Urinary bladder (tissue), 4 donors: ENCODE results near the gene ZBP1. TPM values are rescaled to one million over a fixed set of nuclear protein-coding genes. Genes with fewer than 3 reads are reported as not detected.
A peak's percentile ranks its signal among the peaks of the same experiment; 100 is the strongest.
"Not testable (repeated sequence)": the region's sequence is repeated elsewhere in the genome, so short reads cannot be mapped to it uniquely, and the experiment has no call there.

ENCODE experiments used
- DNase-seq: peaks from one replicate; pipeline ENCODE4 v3.0.0-alpha.2; 2015; ENCODE audit errors: extremely low spot score
- H3K27ac ChIP-seq: one replicate; pipeline ENCODE4 v1.5.1; 2013; ENCODE audit warnings: low read depth, mild to moderate bottlenecking, moderate library complexity
- H3K36me3 ChIP-seq: one replicate; pipeline ENCODE4 v1.6.1; 2013; ENCODE audit warnings: mild to moderate bottlenecking, moderate library complexity; ENCODE audit not compliant: insufficient read depth
- H3K4me1 ChIP-seq: one replicate; pipeline ENCODE4 v1.6.1; 2013; ENCODE audit warnings: mild to moderate bottlenecking, moderate library complexity; ENCODE audit not compliant: insufficient read depth
- H3K4me3 ChIP-seq: one replicate; pipeline ENCODE4 v1.5.1; 2013; ENCODE audit warnings: low read depth, low read length
- WGBS: extraction: QIAGEN DNeasy Blood & Tissue Kit; methylation state at CpG from one replicate; pipeline ENCODE4 v1.1.7; 2013; 5-methylcytosine and 5-hydroxymethylcytosine counted together
- polyA plus RNA-seq: library from polyadenylated mRNA; stranded (reverse); fragments of 200-250 nt; gene quantifications from one replicate; pipeline ENCODE4 v1.2.3, GENCODE V29; 2013
- total RNA-seq: library from RNA; depleted of rRNA; stranded (reverse); fragments of >200 nt; gene quantifications from one replicate; pipeline ENCODE4 v1.2.3, GENCODE V29; 2014
- donor health status: healthy with polysubstance abuse.
- donor health status: healthy.

ZBP1 gene
- total and polyA plus RNA-seq, 2 donors = 0.46 TPM; not detected in 1

DNA sequence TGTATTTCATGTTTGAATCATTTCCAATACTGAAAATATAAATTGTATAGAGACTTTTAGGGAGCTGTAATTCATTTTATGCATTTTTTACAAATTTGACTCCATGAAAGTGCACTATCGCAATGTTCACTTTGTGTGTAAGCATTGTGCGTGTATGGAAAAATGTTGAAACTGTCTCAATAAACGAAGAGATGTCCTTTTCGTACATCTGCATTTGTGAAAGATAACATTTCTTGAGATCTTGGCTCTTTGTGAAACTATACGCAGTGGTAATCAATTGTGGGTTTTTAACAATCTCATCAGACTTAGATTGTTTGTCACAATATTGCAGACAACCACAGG, 18.6 kb upstream of the ZBP1 start:
- H3K4me1 ChIP-seq = no peaks in the 10 kb centered on the region
- DNase-seq = no peak
- H3K27ac ChIP-seq = no peak overlapping the region
- H3K36me3 ChIP-seq = no peaks in the 10 kb centered on the region
- WGBS = 81% methylated on average over 5 of the region's 5 CpGs
- no peak overlapping the region for H3K4me3 ChIP-seq

DNA sequence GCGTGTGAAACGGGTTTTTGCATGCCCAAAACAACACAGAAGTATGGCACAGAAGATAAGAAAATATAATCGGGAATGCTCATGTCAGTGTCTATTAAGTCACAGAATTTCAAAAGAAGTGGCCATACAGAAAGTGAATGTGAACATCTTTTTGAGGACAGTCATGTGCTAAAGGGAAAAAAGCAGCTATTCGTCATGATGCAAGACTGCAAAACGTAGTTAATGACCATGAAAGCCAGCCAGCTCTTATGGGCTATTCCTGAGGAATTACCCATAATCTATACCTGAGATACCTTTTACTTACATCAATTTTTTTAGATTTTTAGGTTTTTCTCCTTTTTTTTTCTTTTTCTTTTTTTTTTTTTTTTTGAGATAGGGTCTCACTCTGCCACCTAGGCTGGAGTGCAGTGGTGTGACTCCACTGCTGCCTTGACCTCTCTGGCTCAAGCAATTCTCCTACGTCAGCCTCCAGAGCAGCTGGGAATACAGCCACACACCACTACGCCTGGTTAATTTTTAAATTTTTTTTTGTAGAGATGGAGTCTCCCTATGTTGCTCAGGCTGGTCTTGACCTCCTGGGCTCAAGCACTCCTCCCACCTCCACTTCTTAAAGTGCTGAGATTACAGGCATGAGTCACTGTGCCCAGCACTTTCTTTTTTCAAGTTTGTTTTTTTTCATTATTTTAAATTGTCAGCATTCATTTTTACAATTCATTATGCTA, 18.1 kb upstream of the ZBP1 start:
- Histone ChIP-seq H3K27ac (no peak overlapping the region), H3K4me1 (no peaks in the 10 kb centered on the region), H3K36me3 (no peaks in the 10 kb centered on the region), H3K4me3 (no peak overlapping the region)
- 73% methylated on average over 7 of the region's 7 CpGs for WGBS
- DNase-seq = no peak

DNA sequence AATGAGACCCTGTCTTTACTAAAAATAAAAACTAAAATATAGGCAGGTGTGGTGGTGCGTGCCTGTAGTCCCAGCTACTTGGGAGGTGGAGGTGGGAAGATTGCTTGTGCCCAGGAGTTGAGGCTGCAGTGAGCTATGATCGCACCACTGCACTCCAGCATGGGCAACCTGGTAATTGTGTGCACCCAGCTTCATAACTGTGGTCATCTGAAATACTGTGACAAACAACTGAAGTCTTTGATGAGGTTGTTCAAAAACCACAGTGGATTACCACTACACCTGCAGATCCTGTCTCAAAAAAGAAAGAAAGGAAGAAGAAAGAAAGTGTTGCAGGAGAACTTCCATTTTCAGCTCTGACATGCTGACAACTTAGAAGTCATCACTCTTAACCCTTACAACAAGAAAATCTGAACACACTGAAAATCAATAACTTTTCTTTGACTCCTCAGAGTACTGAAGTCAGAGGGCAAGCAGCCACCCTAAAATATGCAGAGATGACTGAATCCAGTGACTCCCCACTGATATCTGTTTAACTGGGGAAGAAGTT, 13.8 kb upstream of the ZBP1 start:
- WGBS = 85% methylated on average over 2 of the region's 2 CpGs
- DNase-seq = no peak
- H3K4me1 ChIP-seq = no peaks in the 10 kb centered on the region
- no peaks in the 10 kb centered on the region for H3K36me3 ChIP-seq
- no peak overlapping the region for H3K27ac ChIP-seq
- H3K4me3 ChIP-seq = no peak overlapping the region

DNA sequence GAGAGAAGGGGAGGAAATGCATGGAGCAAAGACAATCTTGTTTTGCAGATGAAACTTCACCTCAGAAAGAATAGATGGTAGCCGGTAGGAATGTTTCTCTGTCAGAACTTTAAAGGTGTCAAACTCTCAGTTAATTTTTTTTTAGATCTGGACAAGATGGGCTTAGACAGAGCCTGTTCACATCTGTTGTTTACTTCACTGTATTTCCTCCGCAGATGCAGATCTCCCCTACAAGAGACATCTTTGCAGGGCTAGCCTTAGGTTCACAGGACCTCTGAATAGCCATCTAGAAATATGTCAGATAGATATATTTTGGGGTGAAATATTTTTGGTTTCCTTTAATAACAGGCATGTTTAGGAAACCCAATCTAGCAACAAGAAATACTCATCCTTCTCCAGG, 12.1 kb upstream of the ZBP1 start:
- no peak for DNase-seq
- no peak overlapping the region for H3K27ac ChIP-seq
- no peaks in the 10 kb centered on the region for H3K4me1 ChIP-seq
- WGBS = 71% methylated on average over 2 of the region's 2 CpGs
- H3K36me3 ChIP-seq = no peaks in the 10 kb centered on the region
- H3K4me3 ChIP-seq = no peak overlapping the region

DNA sequence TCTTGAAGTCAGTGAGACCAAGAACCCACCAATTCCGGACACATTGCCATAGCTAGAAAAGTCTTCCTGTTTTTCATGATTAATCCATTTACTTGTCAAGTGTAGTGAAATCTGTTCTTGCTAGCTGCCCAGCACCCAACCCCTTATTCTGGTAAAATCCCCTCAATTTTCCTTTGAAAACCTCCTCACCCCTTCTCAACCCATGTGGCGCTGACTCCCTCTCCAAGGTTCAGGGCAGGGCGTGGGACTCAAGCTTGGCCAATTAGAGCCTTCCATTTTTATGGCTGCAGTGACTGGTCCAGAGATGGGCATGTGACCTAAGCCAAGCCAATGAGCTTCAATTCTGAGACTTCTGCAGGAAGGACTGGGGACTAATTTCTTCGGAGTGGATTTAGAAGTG, 9.8 kb upstream of the ZBP1 start:
- Histone ChIP-seq H3K27ac (no peak overlapping the region), H3K4me3 (no peak overlapping the region), H3K36me3 (no peaks in the 10 kb centered on the region), H3K4me1 (no peaks in the 10 kb centered on the region)
- WGBS = 82% methylated on average over 4 of the region's 4 CpGs
- no peak for DNase-seq

DNA sequence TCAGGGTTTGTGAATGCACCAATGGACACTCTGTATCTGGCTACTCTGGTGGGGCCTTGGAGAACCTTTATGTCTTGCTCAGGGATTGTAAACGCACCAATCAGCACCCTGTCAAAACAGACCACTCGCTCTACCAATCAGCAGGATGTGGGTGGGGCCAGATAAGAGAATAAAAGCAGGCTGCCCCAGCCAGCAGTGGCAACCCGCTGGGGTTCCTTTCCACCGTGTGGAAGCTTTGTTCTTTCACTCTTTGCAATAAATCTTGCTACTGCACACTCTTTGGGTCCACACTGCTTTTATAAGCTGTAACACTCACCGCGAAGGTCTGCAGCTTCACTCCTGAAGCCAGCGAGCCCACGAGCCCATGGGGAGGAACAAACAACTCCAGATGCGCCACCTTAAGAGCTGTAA, 9.3 kb upstream of the ZBP1 start:
- H3K36me3 ChIP-seq, DNase-seq, H3K4me3 ChIP-seq, H3K27ac ChIP-seq, H3K4me1 ChIP-seq: not testable (repeated sequence)
- WGBS = 81% methylated on average over 9 of the region's 9 CpGs

DNA sequence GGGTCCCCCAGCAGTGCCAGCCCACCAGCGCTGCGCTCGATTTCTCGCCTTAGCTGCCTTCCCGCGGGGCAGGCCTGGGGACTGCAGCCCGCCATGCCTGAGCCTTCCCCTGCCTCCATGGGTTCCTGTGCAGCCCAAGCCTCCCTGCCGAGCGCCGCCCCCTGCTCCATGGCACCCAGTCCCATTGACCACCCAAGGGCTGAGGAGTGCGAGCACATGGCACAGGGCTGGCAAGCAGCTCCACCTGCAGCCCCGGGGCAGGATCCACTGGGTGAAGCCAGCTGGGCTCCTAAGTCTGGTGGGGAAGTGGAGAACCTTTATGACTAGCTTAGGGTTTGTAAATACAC, 8.7 kb upstream of the ZBP1 start:
- not testable (repeated sequence) for H3K27ac ChIP-seq, H3K4me3 ChIP-seq, H3K4me1 ChIP-seq, H3K36me3 ChIP-seq, DNase-seq
- WGBS = 97% methylated on average over 12 of the region's 12 CpGs

DNA sequence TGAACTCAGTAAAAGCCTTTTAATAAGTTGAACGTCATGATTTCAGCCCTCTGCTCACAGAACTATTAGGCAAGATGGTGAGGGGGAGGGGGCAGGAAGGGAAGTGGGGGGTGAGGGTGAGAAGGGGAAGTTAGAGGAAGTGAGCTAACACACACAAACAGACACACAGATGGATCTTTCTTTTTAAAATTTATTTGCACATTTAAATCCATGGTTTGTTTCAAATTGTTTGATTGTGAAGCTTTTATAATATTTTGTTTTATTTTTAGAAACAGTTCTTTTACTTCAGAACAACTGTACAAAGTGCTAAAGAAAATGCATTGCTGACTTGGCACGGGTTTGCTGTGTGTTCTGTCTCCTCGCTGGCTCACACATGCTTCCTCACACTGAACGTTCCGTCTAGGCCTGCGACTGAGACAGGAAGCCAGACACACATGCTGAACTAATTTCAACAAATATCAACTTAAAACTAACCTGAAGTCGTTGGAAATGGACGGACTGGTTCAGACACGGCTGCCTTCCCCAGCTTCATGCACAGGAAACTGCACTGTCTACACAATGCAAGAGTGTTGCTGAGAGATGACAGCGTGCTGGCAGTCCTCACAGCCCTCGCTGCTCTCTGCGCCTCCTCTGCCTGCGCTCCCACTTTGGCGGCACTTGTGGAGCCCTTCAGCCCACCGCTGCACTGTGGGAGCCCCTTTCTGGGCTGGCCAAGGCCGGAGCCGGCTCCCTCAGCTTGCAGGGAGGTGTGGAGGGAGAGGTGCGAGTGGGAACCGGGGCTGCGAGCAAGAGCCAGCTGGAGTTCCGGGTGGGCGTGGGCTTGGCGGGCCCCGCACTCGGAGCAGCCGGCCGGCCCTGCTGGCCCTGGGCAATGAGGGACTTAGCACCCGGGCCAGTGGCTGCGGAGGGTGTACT, 8.1 kb upstream of the ZBP1 start:
- 42% methylated on average over 29 of the region's 29 CpGs for WGBS
- H3K4me3 ChIP-seq = no peak overlapping the region
- no peaks in the 10 kb centered on the region for H3K4me1 ChIP-seq
- H3K36me3 ChIP-seq = no peaks in the 10 kb centered on the region
- no peak overlapping the region for H3K27ac ChIP-seq
- peak; percentile 35 for DNase-seq

DNA sequence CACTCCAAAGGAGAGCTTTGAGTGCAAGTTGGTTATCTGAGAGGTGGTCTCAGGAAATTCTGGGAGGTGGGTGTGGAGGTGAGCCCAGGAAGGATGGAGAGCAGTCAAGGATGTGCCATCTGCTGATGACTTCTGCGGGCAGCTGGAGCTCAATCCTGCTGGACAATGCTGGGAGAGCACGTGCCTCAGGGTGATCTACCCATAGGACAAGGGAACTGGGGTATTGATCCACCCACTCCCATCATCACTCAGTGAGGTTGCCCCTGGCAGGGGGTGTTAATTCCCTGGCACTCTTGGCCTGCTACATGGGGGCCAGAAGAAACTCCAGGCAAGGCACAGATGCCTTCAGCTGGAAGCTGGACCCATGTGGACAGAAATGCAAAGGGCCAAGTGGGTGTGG, 7.1 kb upstream of the ZBP1 start:
- H3K4me1 ChIP-seq = no peaks in the 10 kb centered on the region
- H3K27ac ChIP-seq = peak overlapping the region; percentile 42
- 98% methylated on average over 2 of the region's 2 CpGs for WGBS
- DNase-seq = no peak
- no peaks in the 10 kb centered on the region for H3K36me3 ChIP-seq
- no peak overlapping the region for H3K4me3 ChIP-seq

DNA sequence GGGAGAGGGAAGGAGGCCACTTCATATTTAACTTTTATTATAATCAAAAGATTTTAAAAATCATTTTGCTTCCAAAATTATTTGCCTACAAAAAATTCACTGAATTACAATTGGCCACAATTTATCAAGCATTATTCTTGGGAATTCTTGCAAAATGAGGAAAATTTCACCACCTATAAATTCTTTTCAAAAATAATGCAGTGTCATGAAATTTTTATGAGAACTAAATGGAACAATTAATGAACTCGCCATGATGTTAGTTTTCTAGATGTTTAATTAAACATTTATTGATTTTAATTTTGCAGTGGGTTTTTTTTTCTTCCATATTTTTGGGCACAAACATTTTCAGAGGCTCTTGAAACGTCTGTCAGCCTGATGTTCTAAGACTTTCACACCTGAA, 5.8 kb upstream of the ZBP1 start:
- H3K4me1 ChIP-seq = no peaks in the 10 kb centered on the region
- H3K36me3 ChIP-seq = no peaks in the 10 kb centered on the region
- H3K4me3 ChIP-seq = no peak overlapping the region
- H3K27ac ChIP-seq = no peak overlapping the region
- 94% methylated on average over 2 of the region's 2 CpGs for WGBS
- no peak for DNase-seq

DNA sequence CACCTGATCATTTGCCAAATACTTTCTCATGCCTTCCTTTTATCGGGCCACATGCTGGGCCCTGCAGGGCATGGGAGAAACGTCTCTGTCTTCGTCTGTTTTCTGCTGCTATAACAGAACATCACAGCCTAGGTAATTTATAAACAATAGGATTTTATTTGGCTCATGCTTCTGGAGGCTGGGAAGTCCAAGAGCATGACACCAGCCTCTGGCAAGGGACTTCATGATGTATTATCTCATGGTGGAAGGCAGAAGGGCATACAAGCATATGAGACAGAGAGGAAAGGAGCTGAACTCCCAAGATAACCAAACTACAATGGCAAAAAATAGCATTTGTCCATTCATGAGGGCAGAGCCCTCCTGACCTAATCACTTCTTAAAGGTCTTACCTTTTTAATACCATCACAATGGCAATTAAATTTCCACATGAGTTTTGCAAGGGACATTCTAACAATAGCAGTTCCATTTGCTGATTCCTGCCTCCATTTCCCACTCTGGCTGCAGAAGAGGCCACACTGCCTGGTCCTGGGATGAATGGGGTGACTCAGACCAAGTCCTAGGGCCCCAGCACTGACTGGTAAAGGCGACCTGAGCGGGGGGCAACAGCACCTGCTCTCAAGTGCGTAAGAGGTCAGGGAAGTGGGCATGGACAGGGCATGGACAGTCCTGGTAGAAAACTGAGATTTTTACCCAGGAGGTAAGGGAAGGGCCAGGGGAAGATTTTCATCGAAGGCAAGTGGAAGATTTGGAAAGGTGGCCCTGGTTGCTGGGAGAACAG, 5.1 kb upstream of the ZBP1 start:
- H3K4me1 ChIP-seq = no peaks in the 10 kb centered on the region
- no peaks in the 10 kb centered on the region for H3K36me3 ChIP-seq
- WGBS = 93% methylated on average over 7 of the region's 7 CpGs
- DNase-seq = no peak
- no peak overlapping the region for H3K27ac ChIP-seq
- H3K4me3 ChIP-seq = no peak overlapping the region

DNA sequence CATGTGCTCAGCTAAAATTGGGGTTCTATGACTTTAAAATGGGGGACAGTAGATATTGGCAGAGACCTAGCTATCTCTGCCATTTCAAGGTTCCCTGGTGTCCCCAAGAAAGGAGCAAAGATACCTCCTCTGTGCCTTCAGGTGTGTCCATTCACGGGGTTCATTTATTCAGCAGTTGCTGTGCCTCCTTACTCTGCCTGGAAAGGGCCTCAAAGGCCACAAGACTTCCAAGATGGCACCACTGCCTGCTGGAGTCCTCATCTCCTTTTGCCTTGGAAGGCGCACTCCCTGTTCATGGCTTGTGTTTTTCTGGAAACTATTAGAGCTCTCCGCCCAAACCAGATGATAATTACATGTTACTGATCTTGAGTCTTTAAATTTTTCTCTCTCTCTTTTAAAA, 3.9 kb upstream of the ZBP1 start:
- no peak overlapping the region for H3K4me3 ChIP-seq
- no peaks in the 10 kb centered on the region for H3K36me3 ChIP-seq
- 92% methylated on average over 3 of the region's 3 CpGs for WGBS
- DNase-seq = no peak
- no peak overlapping the region for H3K27ac ChIP-seq
- H3K4me1 ChIP-seq = no peaks in the 10 kb centered on the region

DNA sequence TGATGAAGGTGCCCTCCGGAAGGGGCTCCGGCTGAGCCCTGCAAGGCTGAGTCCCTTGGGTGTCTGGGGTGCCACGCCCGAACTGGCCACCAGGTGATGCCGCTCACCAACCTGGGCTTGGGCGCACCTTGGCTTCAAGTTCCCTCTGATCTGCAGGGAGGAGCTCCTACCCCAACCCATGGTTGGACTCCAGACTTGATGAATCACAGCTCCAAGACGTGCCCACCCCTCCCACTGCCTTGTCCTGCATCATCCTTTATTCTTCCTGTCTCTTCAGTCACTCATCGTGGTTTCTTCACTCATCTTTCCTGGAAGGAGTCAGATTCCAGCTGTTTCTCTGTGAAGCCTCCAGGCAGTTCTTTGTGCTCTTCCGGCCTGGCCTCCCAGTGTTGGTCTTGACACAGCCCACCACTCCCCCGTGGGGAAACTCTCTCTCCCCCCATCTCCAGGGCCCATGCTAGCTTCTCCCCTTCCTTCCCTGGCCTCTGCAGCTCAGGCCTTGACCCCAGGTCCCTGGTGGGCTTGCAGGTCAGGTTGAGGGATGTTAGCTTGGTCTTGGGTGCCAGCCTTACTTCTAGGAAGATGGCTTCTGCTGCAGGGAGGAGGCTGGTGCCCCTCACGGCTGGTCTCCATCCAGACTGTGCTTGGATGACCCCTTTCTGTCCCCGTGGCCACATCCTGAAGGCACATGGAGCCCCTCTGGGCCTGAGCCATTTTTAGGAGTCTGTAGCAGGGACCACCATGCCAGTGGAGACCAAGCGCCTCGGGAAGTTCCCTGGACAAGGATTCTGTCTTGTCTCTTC, 2.6 kb upstream of the ZBP1 start:
- Histone ChIP-seq H3K4me1 (no peaks in the 10 kb centered on the region), H3K27ac (no peak overlapping the region), H3K4me3 (no peak overlapping the region), H3K36me3 (no peaks in the 10 kb centered on the region)
- DNase-seq = no peak
- 63% methylated on average over 14 of the region's 14 CpGs for WGBS
